ENCODE results near the gene SCFD1. TPM values are rescaled to one million over a fixed set of nuclear protein-coding genes. Genes with fewer than 3 reads are reported as not detected.
"Not testable (repeated sequence)": the region's sequence is repeated elsewhere in the genome, so short reads cannot be mapped to it uniquely, and the experiment has no call there.

SCFD1 gene
- total RNA-seq, 2 experiments from 2014 or later = 65.1 to 72.6 TPM

DNA sequence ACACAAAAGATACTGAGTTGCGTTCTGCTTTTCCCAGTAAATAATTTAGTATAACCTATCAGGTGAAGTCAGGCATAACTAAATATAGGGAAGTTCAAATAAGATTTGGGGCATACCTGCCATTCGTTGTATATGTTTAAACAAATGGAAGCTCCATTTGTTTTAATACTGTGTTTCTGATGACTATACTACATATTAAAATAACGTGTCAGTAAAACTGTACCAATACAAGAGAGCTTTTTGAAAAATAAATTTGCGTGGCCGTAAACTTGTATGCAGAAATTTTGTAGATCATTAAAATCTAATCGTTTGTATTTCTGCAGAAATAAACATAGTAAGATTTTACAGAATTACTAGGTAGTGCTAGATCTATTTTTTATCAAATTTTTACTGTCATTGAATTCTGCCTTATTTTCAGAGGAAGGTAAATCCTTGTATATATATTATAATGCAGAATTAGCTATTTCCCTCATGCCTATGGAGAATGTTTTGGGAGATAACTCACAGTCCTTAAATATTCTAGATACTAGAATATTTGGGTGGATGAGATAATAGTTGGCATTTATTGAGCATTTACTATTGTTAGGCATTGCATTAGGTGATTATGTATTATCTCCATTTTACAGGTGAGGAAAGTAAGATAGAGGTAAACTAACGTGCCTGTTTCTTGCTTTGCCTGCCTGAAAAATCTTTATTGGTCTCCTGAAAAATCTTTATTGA is 1.5 kb downstream of the SCFD1 start:
- ChIA-PET POLR2A (interaction anchor here (0.5 to 3.4 kb wide), 11 partner anchors 8 to 1487 kb away, joined by 3 to 10 read pairs (median 4); partner anchors contain the start of gene G2E3), CTCF (ENCODE audit: unreplicated experiment) (no interaction called here)
- BruUV-seq (replicated peaks) = no TSS peak
- Histone ChIP-seq H2AFZ (ENCODE audit: low read length) (no peak overlapping the region), H3K36me3 (ENCODE audit: insufficient read depth, low read length) (peaks cover 33% of the 10 kb centered on the region), H3K4me2 (ENCODE audit: low read length) (peak overlapping the region; percentile 91), H3K9me3 (ENCODE audit: low read length) (no peaks in the 10 kb centered on the region), H3K79me2 (ENCODE audit: insufficient read depth, low read depth, low read length) (peaks cover 59% of the 10 kb centered on the region), H3K4me1 (ENCODE audit: insufficient read depth, low read length, poor library complexity, severe bottlenecking) (peaks cover 28% of the 10 kb centered on the region), H4K20me1 (ENCODE audit: insufficient read depth, low read length) (no peaks in the 10 kb centered on the region), H3K4me3 (ENCODE audit: low read depth, low read length, poor library complexity, severe bottlenecking) (peak overlapping the region; percentile 81), H3K27ac (ENCODE audit: low read depth, low read length, poor library complexity, severe bottlenecking) (no peak overlapping the region), H3K9me2 (ENCODE audit: insufficient read depth, low read length) (no peaks in the 10 kb centered on the region)
- no peak for TF ChIP-seq CTCF (conservative IDR thresholded peaks at IDR 0.05; ENCODE audit: low read length)
- TF ChIP-seq EZH2phosphoT487 (IDR thresholded peaks at IDR 0.05; ENCODE audit: borderline replicate concordance, low read depth, low read length) = no peak
- intact Hi-C loops (cut with micrococcal nuclease; ENCODE audit: unreplicated experiment) = loop anchor here (10.0 kb wide), 1 partner anchor 1581 kb away; the partner anchor contains the start of genes RNU6-7 and RNU6-8
- DNase-seq (ENCODE audit: low spot score) = no peak

DNA sequence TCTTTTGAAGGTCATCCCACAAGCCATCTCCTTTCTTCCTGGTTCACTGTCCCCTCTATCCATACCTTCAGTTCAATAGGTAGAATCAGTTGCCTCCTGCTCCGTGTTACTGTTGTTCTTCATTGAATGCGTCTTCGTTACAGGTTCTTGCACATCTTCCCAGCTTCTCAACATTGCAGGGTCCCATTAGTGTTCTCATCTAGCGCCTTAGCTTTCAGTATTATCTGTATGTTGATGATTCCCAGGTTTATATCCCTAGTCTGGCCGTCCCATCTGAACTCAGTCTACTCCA is 2.0 kb downstream of the SCFD1 start:
- H3K9me3 ChIP-seq (ENCODE audit: low read length) = no peaks in the 10 kb centered on the region
- peaks cover 28% of the 10 kb centered on the region for H3K4me1 ChIP-seq (ENCODE audit: insufficient read depth, low read length, poor library complexity, severe bottlenecking)
- H3K4me3 ChIP-seq (ENCODE audit: low read depth, low read length, poor library complexity, severe bottlenecking) = peak overlapping the region; percentile 81
- TF ChIP-seq EZH2phosphoT487 (IDR thresholded peaks at IDR 0.05; ENCODE audit: borderline replicate concordance, low read depth, low read length) = no peak
- TF ChIP-seq CTCF (conservative IDR thresholded peaks at IDR 0.05; ENCODE audit: low read length) = no peak
- no peaks in the 10 kb centered on the region for H3K9me2 ChIP-seq (ENCODE audit: insufficient read depth, low read length)
- H3K27ac ChIP-seq (ENCODE audit: low read depth, low read length, poor library complexity, severe bottlenecking) = no peak overlapping the region
- peaks cover 33% of the 10 kb centered on the region for H3K36me3 ChIP-seq (ENCODE audit: insufficient read depth, low read length)
- H3K79me2 ChIP-seq (ENCODE audit: insufficient read depth, low read depth, low read length) = peaks cover 63% of the 10 kb centered on the region
- BruUV-seq (replicated peaks) = no TSS peak
- H4K20me1 ChIP-seq (ENCODE audit: insufficient read depth, low read length) = no peaks in the 10 kb centered on the region
- no peak overlapping the region for H2AFZ ChIP-seq (ENCODE audit: low read length)
- DNase-seq (ENCODE audit: low spot score) = no peak
- POLR2A ChIA-PET = interaction anchor here (0.5 to 3.4 kb wide), 4 partner anchors 8 to 1486 kb away, joined by 3 to 10 read pairs (median 6); no protein-coding TSS in a partner anchor
- CTCF ChIA-PET (ENCODE audit: unreplicated experiment) = no interaction called here
- peak overlapping the region; percentile 91 for H3K4me2 ChIP-seq (ENCODE audit: low read length)
- intact Hi-C loops (cut with micrococcal nuclease; ENCODE audit: unreplicated experiment) = loop anchor here (10.0 kb wide), 1 partner anchor 1581 kb away; the partner anchor contains the start of genes RNU6-7 and RNU6-8

- no peaks in the 10 kb centered on the region for H3K9me2 ChIP-seq (ENCODE audit: insufficient read depth, low read length)
- peaks cover 71% of the 10 kb centered on the region for H3K79me2 ChIP-seq (ENCODE audit: insufficient read depth, low read depth, low read length)
- TF ChIP-seq EZH2phosphoT487 (IDR thresholded peaks at IDR 0.05; ENCODE audit: borderline replicate concordance, low read depth, low read length) = no peak
- TF ChIP-seq CTCF (conservative IDR thresholded peaks at IDR 0.05; ENCODE audit: low read length) = no peak
- POLR2A ChIA-PET = interaction anchor here (1.1 kb wide), 1 partner anchor 441 kb away, joined by 3 read pairs; no protein-coding TSS in a partner anchor
- H3K9me3 ChIP-seq (ENCODE audit: low read length) = no peaks in the 10 kb centered on the region
- peaks cover 21% of the 10 kb centered on the region for H3K4me1 ChIP-seq (ENCODE audit: insufficient read depth, low read length, poor library complexity, severe bottlenecking)
- H3K4me2 ChIP-seq (ENCODE audit: low read length) = no peak overlapping the region
- peaks cover 33% of the 10 kb centered on the region for H3K36me3 ChIP-seq (ENCODE audit: insufficient read depth, low read length)
- CTCF ChIA-PET (ENCODE audit: unreplicated experiment) = no interaction called here
- H3K27ac ChIP-seq (ENCODE audit: low read depth, low read length, poor library complexity, severe bottlenecking) = no peak overlapping the region
- no peak overlapping the region for H3K4me3 ChIP-seq (ENCODE audit: low read depth, low read length, poor library complexity, severe bottlenecking)
- BruUV-seq (replicated peaks) = no TSS peak
- no peak for DNase-seq (ENCODE audit: low spot score)
- H2AFZ ChIP-seq (ENCODE audit: low read length) = no peak overlapping the region
- intact Hi-C loops (cut with micrococcal nuclease; ENCODE audit: unreplicated experiment) = loop anchor here (10.0 kb wide), 1 partner anchor 1579 kb away; the partner anchor contains the start of genes RNU6-7 and RNU6-8
- H4K20me1 ChIP-seq (ENCODE audit: insufficient read depth, low read length) = no peaks in the 10 kb centered on the region
Measured at GRCh38 chr14:30625533-30625932, 3.4 kb downstream of the SCFD1 start.

- H3K9me2 ChIP-seq (ENCODE audit: insufficient read depth, low read length); H3K4me3 ChIP-seq (ENCODE audit: low read depth, low read length, poor library complexity, severe bottlenecking); H3K4me1 ChIP-seq (ENCODE audit: insufficient read depth, low read length, poor library complexity, severe bottlenecking); BruUV-seq (replicated peaks); H4K20me1 ChIP-seq (ENCODE audit: insufficient read depth, low read length); CTCF ChIA-PET (ENCODE audit: unreplicated experiment); H2AFZ ChIP-seq (ENCODE audit: low read length); H3K9me3 ChIP-seq (ENCODE audit: low read length); H3K27ac ChIP-seq (ENCODE audit: low read depth, low read length, poor library complexity, severe bottlenecking); H3K4me2 ChIP-seq (ENCODE audit: low read length); DNase-seq (ENCODE audit: low spot score); POLR2A ChIA-PET: not testable (repeated sequence)
- peaks cover 52% of the 10 kb centered on the region for H3K79me2 ChIP-seq (ENCODE audit: insufficient read depth, low read depth, low read length)
- intact Hi-C loops (cut with micrococcal nuclease; ENCODE audit: unreplicated experiment) = loop anchor here (10.0 kb wide), 1 partner anchor 1575 kb away; the partner anchor contains the start of genes RNU6-7 and RNU6-8
- peaks cover 63% of the 10 kb centered on the region for H3K36me3 ChIP-seq (ENCODE audit: insufficient read depth, low read length)
Measured at GRCh38 chr14:30629432-30629831, 7.3 kb downstream of the SCFD1 start.
